Measurements from ENCODE around the gene GPR137. TPM values are rescaled to one million over a fixed set of nuclear protein-coding genes. Genes with fewer than 3 reads are reported as not detected.

Gene GPR137
- total and polyA plus RNA-seq, 10 of the 15 experiments (the other 5 are each of a cell fraction or from before 2014, with no cell fraction given), result 0.37 to 29.2 (median 13.8) TPM

DNA sequence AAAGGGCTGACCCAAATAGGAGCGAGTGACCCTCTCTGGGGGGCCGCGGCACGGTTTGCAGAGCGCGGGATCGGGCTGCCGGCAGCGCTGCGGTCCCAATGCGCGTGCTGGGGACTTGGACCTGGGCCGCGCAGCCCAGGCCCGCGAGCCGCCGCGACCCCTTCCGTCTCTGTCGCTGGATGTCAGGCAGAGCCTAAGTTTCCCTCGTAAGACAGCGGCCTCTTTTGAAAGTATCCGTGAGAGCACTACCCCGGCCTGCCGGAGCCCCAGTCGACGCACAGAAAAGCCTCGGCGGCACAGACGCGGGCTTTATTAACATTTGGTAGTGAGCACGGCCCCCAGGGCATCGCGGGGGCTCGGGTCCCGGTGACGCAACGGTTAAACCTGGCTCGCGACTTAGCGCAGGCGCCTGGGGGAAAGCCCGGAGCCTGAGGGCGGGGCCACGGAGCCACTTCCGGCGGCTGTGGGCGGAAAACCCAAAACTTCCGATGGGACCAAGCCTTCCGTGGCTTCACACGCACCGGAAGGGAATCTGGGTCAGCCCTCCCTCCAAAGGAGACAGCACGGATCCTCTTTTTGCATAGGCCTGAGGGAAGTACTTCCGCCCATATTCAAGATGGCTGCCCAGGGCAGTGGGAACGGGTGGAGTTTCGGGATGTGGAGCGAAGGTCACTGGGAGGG lies 16.0 kb upstream of the GPR137 start (continued):
- TF ChIP-seq IRF4 (IDR thresholded peaks at IDR 0.05; ENCODE audit: low read depth, low read length), result peak; percentile 69; the same call in 1 of the 2 replicates
- no peak for TF ChIP-seq EZH2 (IDR thresholded peaks at IDR 0.05; ENCODE audit: borderline replicate concordance, control insufficient read depth, low read depth, low read length)
- TF ChIP-seq TCF12 (IDR thresholded peaks at IDR 0.05; ENCODE audit: low read depth, low read length), result no peak
- peak; percentile 63; the same call in 1 of the 2 replicates for TF ChIP-seq PML (IDR thresholded peaks at IDR 0.05; ENCODE audit: low read length)
- TF ChIP-seq LARP7 (IDR thresholded peaks at IDR 0.05), result peak; percentile 80; the same call in 1 of the 2 replicates
- TF ChIP-seq BACH1 (IDR thresholded peaks at IDR 0.05; ENCODE audit: borderline replicate concordance), result peak; percentile 74; the same call in 1 of the 2 replicates
- TF ChIP-seq, protein P1, sequence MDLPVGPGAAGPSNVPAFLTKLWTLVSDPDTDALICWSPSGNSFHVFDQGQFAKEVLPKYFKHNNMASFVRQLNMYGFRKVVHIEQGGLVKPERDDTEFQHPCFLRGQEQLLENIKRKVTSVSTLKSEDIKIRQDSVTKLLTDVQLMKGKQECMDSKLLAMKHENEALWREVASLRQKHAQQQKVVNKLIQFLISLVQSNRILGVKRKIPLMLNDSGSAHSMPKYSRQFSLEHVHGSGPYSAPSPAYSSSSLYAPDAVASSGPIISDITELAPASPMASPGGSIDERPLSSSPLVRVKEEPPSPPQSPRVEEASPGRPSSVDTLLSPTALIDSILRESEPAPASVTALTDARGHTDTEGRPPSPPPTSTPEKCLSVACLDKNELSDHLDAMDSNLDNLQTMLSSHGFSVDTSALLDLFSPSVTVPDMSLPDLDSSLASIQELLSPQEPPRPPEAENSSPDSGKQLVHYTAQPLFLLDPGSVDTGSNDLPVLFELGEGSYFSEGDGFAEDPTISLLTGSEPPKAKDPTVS (IDR thresholded peaks at IDR 0.05; ENCODE audit: low read depth, low read length), result no peak
- TF ChIP-seq, protein P2, sequence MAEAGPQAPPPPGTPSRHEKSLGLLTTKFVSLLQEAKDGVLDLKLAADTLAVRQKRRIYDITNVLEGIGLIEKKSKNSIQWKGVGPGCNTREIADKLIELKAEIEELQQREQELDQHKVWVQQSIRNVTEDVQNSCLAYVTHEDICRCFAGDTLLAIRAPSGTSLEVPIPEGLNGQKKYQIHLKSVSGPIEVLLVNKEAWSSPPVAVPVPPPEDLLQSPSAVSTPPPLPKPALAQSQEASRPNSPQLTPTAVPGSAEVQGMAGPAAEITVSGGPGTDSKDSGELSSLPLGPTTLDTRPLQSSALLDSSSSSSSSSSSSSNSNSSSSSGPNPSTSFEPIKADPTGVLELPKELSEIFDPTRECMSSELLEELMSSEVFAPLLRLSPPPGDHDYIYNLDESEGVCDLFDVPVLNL (IDR thresholded peaks at IDR 0.05; ENCODE audit: low read depth, low read length), result no peak
- TF ChIP-seq SREBF1 (IDR thresholded peaks at IDR 0.05; ENCODE audit: low read length), result peak; percentile 86
- TF ChIP-seq GATAD2B (conservative IDR thresholded peaks at IDR 0.05; ENCODE audit: low read depth), result peak; percentile 17
- TF ChIP-seq POLR2A (IDR thresholded peaks at IDR 0.05; ENCODE audit: low read depth, low read length), result peak; percentile 77
- TF ChIP-seq, protein P3, sequence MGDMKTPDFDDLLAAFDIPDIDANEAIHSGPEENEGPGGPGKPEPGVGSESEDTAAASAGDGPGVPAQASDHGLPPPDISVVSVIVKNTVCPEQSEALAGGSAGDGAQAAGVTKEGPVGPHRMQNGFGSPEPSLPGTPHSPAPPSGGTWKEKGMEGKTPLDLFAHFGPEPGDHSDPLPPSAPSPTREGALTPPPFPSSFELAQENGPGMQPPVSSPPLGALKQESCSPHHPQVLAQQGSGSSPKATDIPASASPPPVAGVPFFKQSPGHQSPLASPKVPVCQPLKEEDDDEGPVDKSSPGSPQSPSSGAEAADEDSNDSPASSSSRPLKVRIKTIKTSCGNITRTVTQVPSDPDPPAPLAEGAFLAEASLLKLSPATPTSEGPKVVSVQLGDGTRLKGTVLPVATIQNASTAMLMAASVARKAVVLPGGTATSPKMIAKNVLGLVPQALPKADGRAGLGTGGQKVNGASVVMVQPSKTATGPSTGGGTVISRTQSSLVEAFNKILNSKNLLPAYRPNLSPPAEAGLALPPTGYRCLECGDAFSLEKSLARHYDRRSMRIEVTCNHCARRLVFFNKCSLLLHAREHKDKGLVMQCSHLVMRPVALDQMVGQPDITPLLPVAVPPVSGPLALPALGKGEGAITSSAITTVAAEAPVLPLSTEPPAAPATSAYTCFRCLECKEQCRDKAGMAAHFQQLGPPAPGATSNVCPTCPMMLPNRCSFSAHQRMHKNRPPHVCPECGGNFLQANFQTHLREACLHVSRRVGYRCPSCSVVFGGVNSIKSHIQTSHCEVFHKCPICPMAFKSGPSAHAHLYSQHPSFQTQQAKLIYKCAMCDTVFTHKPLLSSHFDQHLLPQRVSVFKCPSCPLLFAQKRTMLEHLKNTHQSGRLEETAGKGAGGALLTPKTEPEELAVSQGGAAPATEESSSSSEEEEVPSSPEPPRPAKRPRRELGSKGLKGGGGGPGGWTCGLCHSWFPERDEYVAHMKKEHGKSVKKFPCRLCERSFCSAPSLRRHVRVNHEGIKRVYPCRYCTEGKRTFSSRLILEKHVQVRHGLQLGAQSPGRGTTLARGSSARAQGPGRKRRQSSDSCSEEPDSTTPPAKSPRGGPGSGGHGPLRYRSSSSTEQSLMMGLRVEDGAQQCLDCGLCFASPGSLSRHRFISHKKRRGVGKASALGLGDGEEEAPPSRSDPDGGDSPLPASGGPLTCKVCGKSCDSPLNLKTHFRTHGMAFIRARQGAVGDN (IDR thresholded peaks at IDR 0.05), result no peak
- TF ChIP-seq, protein P4, sequence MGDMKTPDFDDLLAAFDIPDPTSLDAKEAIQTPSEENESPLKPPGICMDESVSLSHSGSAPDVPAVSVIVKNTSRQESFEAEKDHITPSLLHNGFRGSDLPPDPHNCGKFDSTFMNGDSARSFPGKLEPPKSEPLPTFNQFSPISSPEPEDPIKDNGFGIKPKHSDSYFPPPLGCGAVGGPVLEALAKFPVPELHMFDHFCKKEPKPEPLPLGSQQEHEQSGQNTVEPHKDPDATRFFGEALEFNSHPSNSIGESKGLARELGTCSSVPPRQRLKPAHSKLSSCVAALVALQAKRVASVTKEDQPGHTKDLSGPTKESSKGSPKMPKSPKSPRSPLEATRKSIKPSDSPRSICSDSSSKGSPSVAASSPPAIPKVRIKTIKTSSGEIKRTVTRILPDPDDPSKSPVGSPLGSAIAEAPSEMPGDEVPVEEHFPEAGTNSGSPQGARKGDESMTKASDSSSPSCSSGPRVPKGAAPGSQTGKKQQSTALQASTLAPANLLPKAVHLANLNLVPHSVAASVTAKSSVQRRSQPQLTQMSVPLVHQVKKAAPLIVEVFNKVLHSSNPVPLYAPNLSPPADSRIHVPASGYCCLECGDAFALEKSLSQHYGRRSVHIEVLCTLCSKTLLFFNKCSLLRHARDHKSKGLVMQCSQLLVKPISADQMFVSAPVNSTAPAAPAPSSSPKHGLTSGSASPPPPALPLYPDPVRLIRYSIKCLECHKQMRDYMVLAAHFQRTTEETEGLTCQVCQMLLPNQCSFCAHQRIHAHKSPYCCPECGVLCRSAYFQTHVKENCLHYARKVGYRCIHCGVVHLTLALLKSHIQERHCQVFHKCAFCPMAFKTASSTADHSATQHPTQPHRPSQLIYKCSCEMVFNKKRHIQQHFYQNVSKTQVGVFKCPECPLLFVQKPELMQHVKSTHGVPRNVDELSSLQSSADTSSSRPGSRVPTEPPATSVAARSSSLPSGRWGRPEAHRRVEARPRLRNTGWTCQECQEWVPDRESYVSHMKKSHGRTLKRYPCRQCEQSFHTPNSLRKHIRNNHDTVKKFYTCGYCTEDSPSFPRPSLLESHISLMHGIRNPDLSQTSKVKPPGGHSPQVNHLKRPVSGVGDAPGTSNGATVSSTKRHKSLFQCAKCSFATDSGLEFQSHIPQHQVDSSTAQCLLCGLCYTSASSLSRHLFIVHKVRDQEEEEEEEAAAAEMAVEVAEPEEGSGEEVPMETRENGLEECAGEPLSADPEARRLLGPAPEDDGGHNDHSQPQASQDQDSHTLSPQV (IDR thresholded peaks at IDR 0.05), result no peak
- TF ChIP-seq, protein P5, sequence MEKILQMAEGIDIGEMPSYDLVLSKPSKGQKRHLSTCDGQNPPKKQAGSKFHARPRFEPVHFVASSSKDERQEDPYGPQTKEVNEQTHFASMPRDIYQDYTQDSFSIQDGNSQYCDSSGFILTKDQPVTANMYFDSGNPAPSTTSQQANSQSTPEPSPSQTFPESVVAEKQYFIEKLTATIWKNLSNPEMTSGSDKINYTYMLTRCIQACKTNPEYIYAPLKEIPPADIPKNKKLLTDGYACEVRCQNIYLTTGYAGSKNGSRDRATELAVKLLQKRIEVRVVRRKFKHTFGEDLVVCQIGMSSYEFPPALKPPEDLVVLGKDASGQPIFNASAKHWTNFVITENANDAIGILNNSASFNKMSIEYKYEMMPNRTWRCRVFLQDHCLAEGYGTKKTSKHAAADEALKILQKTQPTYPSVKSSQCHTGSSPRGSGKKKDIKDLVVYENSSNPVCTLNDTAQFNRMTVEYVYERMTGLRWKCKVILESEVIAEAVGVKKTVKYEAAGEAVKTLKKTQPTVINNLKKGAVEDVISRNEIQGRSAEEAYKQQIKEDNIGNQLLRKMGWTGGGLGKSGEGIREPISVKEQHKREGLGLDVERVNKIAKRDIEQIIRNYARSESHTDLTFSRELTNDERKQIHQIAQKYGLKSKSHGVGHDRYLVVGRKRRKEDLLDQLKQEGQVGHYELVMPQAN (conservative IDR thresholded peaks at IDR 0.05), result peak; percentile 71
